Gastrocnemius medialis (tissue), 4 donors: ENCODE measurements around the gene HNRNPA2B1. TPM values are rescaled to one million over a fixed set of nuclear protein-coding genes. Genes with fewer than 3 reads are reported as not detected.

ENCODE experiments used
- ATAC-seq, 2 donors: fragments of 150-250 bp; one replicate each; pipeline ENCODE4 v1.9.1; 2016
- DNase-seq, 2 donors: peaks; one replicate each; pipeline ENCODE4 v3.0.0-alpha.2; 2019
- H3K27ac ChIP-seq, 4 donors: fragments of 200-600 bp; sonication (generic); 1 replicate in 1 of 4; 2 replicates in 3 of 4; pipeline ENCODE4 v1.5.1; 2016 to 2018; ENCODE audit warnings: mild to moderate bottlenecking in 2 of 4, moderate library complexity in 1 of 4
- H3K27me3 ChIP-seq, 3 donors: fragments of 200-600 bp; sonication (generic) in 2 of 3; 1 replicate in 1 of 3; 2 replicates in 2 of 3; pipeline versions ENCODE4 v1.5.1 to v1.6.0; 2016 to 2019; ENCODE audit warnings: mild to moderate bottlenecking in 1 of 3, moderate library complexity in 1 of 3
- H3K36me3 ChIP-seq, 2 donors: fragments of 200-600 bp; sonication (generic) in 1 of 2; one replicate each; pipeline ENCODE4 v1.5.1; 2017 to 2018
- H3K4me1 ChIP-seq, 2 donors: fragments of 200-600 bp; sonication (generic) in 1 of 2; one replicate each; pipeline ENCODE4 v1.5.1; 2016 to 2017; ENCODE audit warnings: mild to moderate bottlenecking in 2 of 2
- H3K4me3 ChIP-seq, 4 donors: fragments of 200-600 bp; sonication (generic) in 3 of 4; 1 replicate in 1 of 4; 2 replicates in 3 of 4; pipeline ENCODE4 v1.5.1; 2016 to 2019; ENCODE audit warnings: mild to moderate bottlenecking in 2 of 4
- H3K9me3 ChIP-seq, 3 donors: fragments of 200-600 bp; sonication (generic) in 2 of 3; 1 replicate in 1 of 3; 2 replicates in 2 of 3; pipeline ENCODE4 v1.5.1; 2016 to 2019
- POLR2A ChIP-seq, 2 donors: fragments of 450-650 bp; IDR thresholded peaks; one replicate each; pipeline ENCODE4 v1.6.1; 2017; ENCODE audit warnings: antibody characterized with exemption in 2 of 2, mild to moderate bottlenecking in 2 of 2, moderate library complexity in 2 of 2
- in situ Hi-C, 4 donors: fragments of 200-750 bp; cut with MboI; loops; one replicate each; pipeline versions ENCODE4 v1.15.0 to v1.8.0; 2017; ENCODE audit warnings: low sequenced_read_pairs in 4 of 4
- intact Hi-C: fragments of 100-400 bp; cut with DNase I; formaldehyde crosslinking; loops from one replicate; pipeline ENCODE4 v1.15.1; 2023; ENCODE audit warnings: low total_unique reads
- total RNA-seq, 4 donors: library from RNA; depleted of rRNA; stranded (reverse); fragments of >200 nt; gene quantifications; one replicate each; pipeline versions ENCODE4 v1.1.0 to v1.2.3, GENCODE V29; 2016
- TF ChIP-seq, protein P1 (sequence below), 5 experiments: fragments of 450-650 bp in 3 of 5; fragments of 200-600 bp in 2 of 5; sonication (generic) in 2 of 5; IDR thresholded peaks in 4 of 5; conservative IDR thresholded peaks in 1 of 5; 1 replicate in 4 of 5; 2 replicates in 1 of 5; pipeline ENCODE4 v1.5.1; 2016 to 2019; ENCODE audit warnings: antibody characterized with exemption in 5 of 5, mild to moderate bottlenecking in 3 of 5, moderate library complexity in 3 of 5

The HNRNPA2B1 gene
- total RNA-seq, 4 donors from 2014 or later = 155 to 242 (median 166) TPM

GRCh38 chr7:26190417-26190869 is 10.1 kb downstream of the HNRNPA2B1 start:
- H3K4me3 ChIP-seq = no peak overlapping the region
- intact Hi-C loops (loop anchor here (10.0 kb wide), 1 partner anchor 96 kb away; no protein-coding TSS in a partner anchor), in situ Hi-C loops (loop anchor here in 3 of 4 donors (10.0 to 25.0 kb wide), 4 partner anchors 96 to 997 kb away; partner anchors contain the start of gene HOXA11 (in 2 of the 3))
- no peaks in the 10 kb centered on the region for H3K27me3 ChIP-seq
- H3K27ac ChIP-seq = peak overlapping the region in 1 of 4 donors; percentile 16
- ATAC-seq (no peak), DNase-seq (no peak)
- TF ChIP-seq, protein P1, sequence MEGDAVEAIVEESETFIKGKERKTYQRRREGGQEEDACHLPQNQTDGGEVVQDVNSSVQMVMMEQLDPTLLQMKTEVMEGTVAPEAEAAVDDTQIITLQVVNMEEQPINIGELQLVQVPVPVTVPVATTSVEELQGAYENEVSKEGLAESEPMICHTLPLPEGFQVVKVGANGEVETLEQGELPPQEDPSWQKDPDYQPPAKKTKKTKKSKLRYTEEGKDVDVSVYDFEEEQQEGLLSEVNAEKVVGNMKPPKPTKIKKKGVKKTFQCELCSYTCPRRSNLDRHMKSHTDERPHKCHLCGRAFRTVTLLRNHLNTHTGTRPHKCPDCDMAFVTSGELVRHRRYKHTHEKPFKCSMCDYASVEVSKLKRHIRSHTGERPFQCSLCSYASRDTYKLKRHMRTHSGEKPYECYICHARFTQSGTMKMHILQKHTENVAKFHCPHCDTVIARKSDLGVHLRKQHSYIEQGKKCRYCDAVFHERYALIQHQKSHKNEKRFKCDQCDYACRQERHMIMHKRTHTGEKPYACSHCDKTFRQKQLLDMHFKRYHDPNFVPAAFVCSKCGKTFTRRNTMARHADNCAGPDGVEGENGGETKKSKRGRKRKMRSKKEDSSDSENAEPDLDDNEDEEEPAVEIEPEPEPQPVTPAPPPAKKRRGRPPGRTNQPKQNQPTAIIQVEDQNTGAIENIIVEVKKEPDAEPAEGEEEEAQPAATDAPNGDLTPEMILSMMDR (IDR thresholded peaks at IDR 0.05 in 4 of 5, conservative IDR thresholded peaks at IDR 0.05 in 1 of 5) = no peak
- no peak for TF ChIP-seq POLR2A (IDR thresholded peaks at IDR 0.05)
- no peaks in the 10 kb centered on the region for H3K9me3 ChIP-seq
- peaks cover 34 to 53% of the 10 kb centered on the region in 2 donors for H3K4me1 ChIP-seq
- peaks cover 5 to 91% of the 10 kb centered on the region in 2 donors for H3K36me3 ChIP-seq

DNA sequence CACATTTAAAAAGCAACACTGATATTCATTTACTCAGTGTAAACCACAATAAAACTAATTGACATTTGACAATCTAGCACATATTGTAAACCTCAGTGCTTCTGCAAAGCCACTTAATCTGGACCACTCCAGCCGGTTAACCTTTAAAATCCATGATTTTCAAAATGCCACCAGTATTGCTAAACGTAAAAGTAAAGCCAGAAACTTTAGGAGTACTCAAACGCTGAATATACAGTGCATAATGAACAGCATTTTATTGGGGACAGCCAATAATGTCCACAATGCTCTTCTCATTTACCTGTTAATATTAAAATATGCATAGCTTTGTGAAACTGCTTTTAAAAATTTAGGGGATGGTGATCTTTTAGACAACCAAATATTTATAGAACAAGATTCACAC is 10.8 kb downstream of the HNRNPA2B1 start:
- Histone ChIP-seq H3K9me3 (no peaks in the 10 kb centered on the region), H3K27me3 (no peaks in the 10 kb centered on the region), H3K4me1 (peaks cover 35 to 50% of the 10 kb centered on the region in 2 donors), H3K4me3 (no peak overlapping the region), H3K27ac (no peak overlapping the region), H3K36me3 (peaks cover 3 to 83% of the 10 kb centered on the region in 2 donors)
- TF ChIP-seq, protein P1 (IDR thresholded peaks at IDR 0.05 in 4 of 5, conservative IDR thresholded peaks at IDR 0.05 in 1 of 5) = no peak
- no peak for TF ChIP-seq POLR2A (IDR thresholded peaks at IDR 0.05)
- no peak for DNase-seq
- in situ Hi-C loops (loop anchor here in 3 of 4 donors (10.0 to 25.0 kb wide), 4 partner anchors 95 to 998 kb away; partner anchors contain the start of gene HOXA11 (in 2 of the 3)), intact Hi-C loops (loop anchor here (10.0 kb wide), 1 partner anchor 95 kb away; no protein-coding TSS in a partner anchor)
- ATAC-seq = no peak

DNA sequence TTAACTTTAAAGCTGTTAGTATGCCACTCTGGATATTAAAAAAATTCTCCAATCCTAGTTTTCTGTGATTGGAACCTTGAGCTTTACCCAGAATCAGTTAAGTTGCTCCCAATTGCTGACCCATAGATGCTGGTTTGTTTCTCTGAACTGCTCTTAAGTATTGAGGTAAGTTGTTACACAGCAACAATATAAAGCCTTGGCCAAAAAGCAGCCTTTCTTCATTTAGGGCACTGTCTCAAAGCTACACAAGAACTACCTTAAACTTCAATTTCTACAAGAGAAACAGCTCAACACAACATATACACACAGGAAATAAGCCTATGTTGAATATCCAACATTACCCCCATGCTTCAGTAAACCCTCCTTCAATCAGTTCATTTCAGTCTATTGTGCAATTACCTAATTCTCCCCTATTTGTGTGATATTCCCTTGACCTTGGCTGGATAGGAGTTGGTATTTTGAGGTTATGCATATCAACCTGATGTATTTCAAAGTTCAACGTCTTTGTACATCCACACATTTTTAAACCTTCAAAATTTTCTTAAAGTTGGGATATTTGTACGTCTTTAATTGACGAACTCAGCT is 11.5 kb downstream of the HNRNPA2B1 start:
- intact Hi-C loops (no loop called here), in situ Hi-C loops (loop anchor here in 2 of 4 donors (25.0 kb wide), 2 partner anchors 327 to 998 kb away; partner anchors contain the start of gene HOXA11 (in 2 of the 2))
- H3K4me3 ChIP-seq = no peak overlapping the region
- H3K27me3 ChIP-seq = no peaks in the 10 kb centered on the region
- DNase-seq (no peak), ATAC-seq (no peak)
- peaks cover 3 to 77% of the 10 kb centered on the region in 2 donors for H3K36me3 ChIP-seq
- H3K27ac ChIP-seq = peak overlapping the region in 1 of 4 donors; percentile 2
- TF ChIP-seq, protein P1 (IDR thresholded peaks at IDR 0.05 in 4 of 5, conservative IDR thresholded peaks at IDR 0.05 in 1 of 5) = no peak
- TF ChIP-seq POLR2A (IDR thresholded peaks at IDR 0.05) = no peak
- peaks cover 32 to 47% of the 10 kb centered on the region in 2 donors for H3K4me1 ChIP-seq
- no peaks in the 10 kb centered on the region for H3K9me3 ChIP-seq

GRCh38 chr7:26188206-26188956 is 12.2 kb downstream of the HNRNPA2B1 start:
- no peak for DNase-seq
- Histone ChIP-seq H3K4me1 (peaks cover 32 to 47% of the 10 kb centered on the region in 2 donors), H3K4me3 (no peak overlapping the region), H3K27me3 (no peaks in the 10 kb centered on the region), H3K36me3 (peaks cover 3 to 70% of the 10 kb centered on the region in 2 donors), H3K9me3 (no peaks in the 10 kb centered on the region), H3K27ac (peak overlapping the region in 1 of 4 donors; percentile 2)
- ATAC-seq = no peak
- in situ Hi-C loops (loop anchor here in 2 of 4 donors (25.0 kb wide), 2 partner anchors 326 to 999 kb away; partner anchors contain the start of gene HOXA11 (in 2 of the 2)), intact Hi-C loops (no loop called here)
- no peak for TF ChIP-seq POLR2A (IDR thresholded peaks at IDR 0.05)
- TF ChIP-seq, protein P1 (IDR thresholded peaks at IDR 0.05 in 4 of 5, conservative IDR thresholded peaks at IDR 0.05 in 1 of 5) = no peak
